ENCODE measurements around the gene CNTNAP2. TPM values are rescaled to one million over a fixed set of nuclear protein-coding genes. Genes with fewer than 3 reads are reported as not detected.

The CNTNAP2 gene
- total and polyA plus RNA-seq, 9 donors = 0.24 to 7.0 (median 1.5) TPM

DNA sequence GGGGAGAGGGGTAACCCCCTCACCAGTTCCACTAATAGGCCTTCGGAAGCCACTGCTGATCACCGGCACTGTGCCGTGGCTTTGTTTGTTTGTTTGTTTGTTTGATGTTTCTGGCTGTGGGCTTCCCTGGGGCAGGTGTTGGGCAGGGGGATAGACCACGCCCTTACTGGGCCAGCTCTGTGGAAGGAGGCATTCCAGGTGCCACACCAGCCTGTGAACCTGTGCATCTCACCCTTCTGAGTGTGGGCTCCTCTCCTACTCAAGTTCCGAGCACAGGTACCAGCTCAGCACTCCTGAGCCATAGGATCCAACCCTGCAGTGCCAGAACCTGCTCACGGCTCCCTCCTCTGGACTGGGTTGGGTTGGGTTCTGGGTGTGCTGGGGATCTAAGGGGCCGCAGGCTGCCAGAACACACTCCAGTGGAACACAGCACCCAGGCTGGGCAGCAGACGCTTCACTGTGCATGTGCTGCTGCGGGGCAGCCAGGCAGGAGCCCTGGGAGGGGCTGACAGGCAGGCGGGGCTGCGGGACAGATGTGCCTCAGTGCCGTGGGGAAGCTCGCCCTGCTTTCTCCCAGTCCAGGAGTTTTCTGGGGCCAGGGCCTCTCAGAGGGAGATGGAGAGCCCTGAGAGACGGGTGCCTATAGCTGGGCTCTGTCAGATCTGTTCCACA, 1053.9 kb downstream of the CNTNAP2 start:
- no peaks in the 10 kb centered on the region for H3K36me3 ChIP-seq
- intact Hi-C loops (cut with DNase I) = no loop called here
- no peaks in the 10 kb centered on the region for H3K4me1 ChIP-seq (ENCODE audit: insufficient read depth)
- TF ChIP-seq POLR2A (IDR thresholded peaks at IDR 0.05) (no peak), EP300 (IDR thresholded peaks at IDR 0.05) (no peak), CTCF (IDR thresholded peaks at IDR 0.05) (no peak)
- WGBS, 3 donors = 88 to 91% (median 91%) methylated on average over 14 of the region's 14 CpGs
- H3K27ac ChIP-seq = no peak overlapping the region
- DNase-seq = no peak
- H3K9me3 ChIP-seq = no peaks in the 10 kb centered on the region
- H3K27me3 ChIP-seq = no peaks in the 10 kb centered on the region
- no peak overlapping the region for H3K4me3 ChIP-seq

- H3K27ac ChIP-seq = no peak overlapping the region
- TF ChIP-seq POLR2A (IDR thresholded peaks at IDR 0.05) (no peak), CTCF (IDR thresholded peaks at IDR 0.05) (no peak), EP300 (IDR thresholded peaks at IDR 0.05) (no peak)
- H3K27me3 ChIP-seq = no peaks in the 10 kb centered on the region
- H3K4me1 ChIP-seq (ENCODE audit: insufficient read depth) = no peaks in the 10 kb centered on the region
- 89 to 91% (median 89%) methylated on average over 6 of the region's 6 CpGs for WGBS, 3 donors
- H3K9me3 ChIP-seq = no peaks in the 10 kb centered on the region
- intact Hi-C loops (cut with DNase I) = no loop called here
- H3K36me3 ChIP-seq = no peaks in the 10 kb centered on the region
- DNase-seq = no peak
- no peak overlapping the region for H3K4me3 ChIP-seq
These were observed 1054.4 kb downstream of the CNTNAP2 start for GRCh38 chr7:147171013-147171391.

GRCh38 chr7:147173883-147174282, 1057.3 kb downstream of the CNTNAP2 start:
- Histone ChIP-seq H3K36me3 (no peaks in the 10 kb centered on the region), H3K4me3 (no peak overlapping the region), H3K27me3 (no peaks in the 10 kb centered on the region), H3K9me3 (no peaks in the 10 kb centered on the region), H3K27ac (no peak overlapping the region), H3K4me1 (ENCODE audit: insufficient read depth) (no peaks in the 10 kb centered on the region)
- no peak for DNase-seq
- TF ChIP-seq EP300 (IDR thresholded peaks at IDR 0.05) (no peak), CTCF (IDR thresholded peaks at IDR 0.05) (no peak), POLR2A (IDR thresholded peaks at IDR 0.05) (no peak)
- intact Hi-C loops (cut with DNase I) = no loop called here

DNA sequence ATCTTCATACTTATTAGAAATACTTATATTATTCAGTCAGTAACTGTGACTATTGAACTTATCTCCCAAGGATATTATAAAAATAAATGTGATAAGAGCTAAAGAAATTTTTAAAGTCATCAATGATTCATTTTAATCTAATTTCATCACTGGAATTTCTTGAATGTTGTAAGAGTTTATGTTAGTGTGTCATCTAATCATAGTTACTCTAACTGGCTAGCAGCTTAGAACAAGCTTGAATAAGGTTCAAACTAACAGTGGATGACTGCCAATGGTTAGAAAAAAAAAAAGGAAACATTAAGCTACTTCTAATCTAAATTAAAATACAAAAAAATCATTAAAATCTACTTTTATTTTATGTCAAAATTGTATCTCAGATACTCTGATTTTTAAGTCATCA, 1066.3 kb downstream of the CNTNAP2 start:
- no peak overlapping the region for H3K27ac ChIP-seq

More for the DNA sequence above, 1066.3 kb downstream of the CNTNAP2 start:
- Histone ChIP-seq H3K36me3 (no peaks in the 10 kb centered on the region), H3K27me3 (no peaks in the 10 kb centered on the region), H3K9me3 (no peaks in the 10 kb centered on the region), H3K4me3 (no peak overlapping the region), H3K4me1 (ENCODE audit: insufficient read depth) (no peaks in the 10 kb centered on the region)
- intact Hi-C loops (cut with DNase I) = no loop called here
- TF ChIP-seq CTCF (IDR thresholded peaks at IDR 0.05) = no peak
- TF ChIP-seq POLR2A (IDR thresholded peaks at IDR 0.05) = no peak
- no peak for TF ChIP-seq EP300 (IDR thresholded peaks at IDR 0.05)
- DNase-seq = no peak
